AG09319 (cell line): ENCODE measurements around the gene PRDM16.

ENCODE experiments used
- DNase-seq: peaks from one replicate; pipeline ENCODE4 v3.0.0-alpha.2; 2010; ENCODE audit warnings: low read depth; ENCODE audit errors: extremely low read depth
- TF ChIP-seq, protein P1 (sequence below): IDR thresholded peaks from 2 replicates; pipeline ENCODE4 v1.5.1; 2011; ENCODE audit warnings: low read depth, mild to moderate bottlenecking, inconsistent platforms, low read length, moderate library complexity

The PRDM16 gene

DNA sequence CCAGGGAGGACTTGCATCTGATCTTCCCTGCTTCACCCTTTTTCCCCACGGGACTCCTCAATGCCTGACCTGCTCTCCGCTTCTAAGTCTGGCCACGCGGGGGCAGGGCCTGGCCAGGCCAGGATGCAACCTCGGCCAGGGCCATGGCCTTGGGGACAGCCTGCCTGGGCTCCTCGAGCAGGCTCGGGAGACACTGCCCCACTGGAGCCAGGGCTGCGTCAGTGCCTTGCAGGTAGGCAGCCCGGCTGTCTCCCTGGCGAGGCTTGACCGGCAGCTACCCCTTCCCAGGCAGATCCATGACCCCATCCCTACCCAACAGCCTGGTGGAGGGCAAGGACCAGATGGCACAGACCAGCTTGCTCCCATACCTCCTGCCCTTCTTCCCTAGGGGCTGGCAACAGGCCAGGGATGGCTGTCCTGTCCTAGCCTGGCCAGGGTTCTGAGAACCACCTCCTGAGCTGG lies 2.7 kb upstream of the PRDM16 start:
- TF ChIP-seq, protein P1, sequence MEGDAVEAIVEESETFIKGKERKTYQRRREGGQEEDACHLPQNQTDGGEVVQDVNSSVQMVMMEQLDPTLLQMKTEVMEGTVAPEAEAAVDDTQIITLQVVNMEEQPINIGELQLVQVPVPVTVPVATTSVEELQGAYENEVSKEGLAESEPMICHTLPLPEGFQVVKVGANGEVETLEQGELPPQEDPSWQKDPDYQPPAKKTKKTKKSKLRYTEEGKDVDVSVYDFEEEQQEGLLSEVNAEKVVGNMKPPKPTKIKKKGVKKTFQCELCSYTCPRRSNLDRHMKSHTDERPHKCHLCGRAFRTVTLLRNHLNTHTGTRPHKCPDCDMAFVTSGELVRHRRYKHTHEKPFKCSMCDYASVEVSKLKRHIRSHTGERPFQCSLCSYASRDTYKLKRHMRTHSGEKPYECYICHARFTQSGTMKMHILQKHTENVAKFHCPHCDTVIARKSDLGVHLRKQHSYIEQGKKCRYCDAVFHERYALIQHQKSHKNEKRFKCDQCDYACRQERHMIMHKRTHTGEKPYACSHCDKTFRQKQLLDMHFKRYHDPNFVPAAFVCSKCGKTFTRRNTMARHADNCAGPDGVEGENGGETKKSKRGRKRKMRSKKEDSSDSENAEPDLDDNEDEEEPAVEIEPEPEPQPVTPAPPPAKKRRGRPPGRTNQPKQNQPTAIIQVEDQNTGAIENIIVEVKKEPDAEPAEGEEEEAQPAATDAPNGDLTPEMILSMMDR, result no peak
- DNase-seq, result no peak

DNA sequence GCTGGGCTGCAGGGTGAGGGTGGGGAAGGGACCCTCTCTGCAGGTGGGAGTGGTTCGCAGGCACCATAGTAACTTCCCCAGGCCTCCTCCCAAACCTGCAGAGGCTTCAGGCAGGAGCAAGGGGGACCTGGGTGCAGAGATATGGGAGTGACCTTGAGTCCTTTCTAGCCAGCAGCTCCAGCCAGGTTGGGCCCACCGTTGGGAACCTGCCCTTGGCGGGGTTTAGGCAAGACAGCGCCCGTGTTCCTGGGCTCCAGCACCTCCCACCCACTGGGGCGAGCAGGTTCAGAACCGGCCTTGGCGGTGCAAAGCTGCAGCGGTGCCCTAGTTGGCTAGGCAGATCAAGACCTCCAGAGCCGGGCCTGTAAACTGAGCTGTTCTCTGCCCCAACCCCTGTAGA lies 2.2 kb upstream of the PRDM16 start:
- TF ChIP-seq, protein P1, result no peak

DNA sequence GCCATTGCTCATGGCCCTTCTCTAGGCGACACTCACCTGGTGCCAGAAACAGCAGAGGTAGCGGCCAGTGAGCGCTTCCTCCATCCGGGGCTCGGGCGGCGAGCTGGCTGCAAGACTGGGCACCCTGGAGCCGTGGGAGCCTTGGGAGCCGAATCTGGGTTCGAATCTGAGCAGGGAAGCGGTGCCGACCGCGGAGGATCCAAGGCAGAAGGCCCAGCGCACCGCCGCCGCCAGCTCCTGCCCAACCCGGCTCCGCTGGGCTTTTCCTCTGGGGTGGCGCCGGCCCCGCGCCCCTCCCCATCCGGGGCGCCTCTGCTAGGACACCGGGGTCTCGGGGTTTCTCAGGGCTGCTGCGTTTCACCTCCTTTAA lies 1.7 kb upstream of the PRDM16 start:
- TF ChIP-seq, protein P1, result no peak
- no peak for DNase-seq

More for the DNA sequence above, 2.2 kb upstream of the PRDM16 start:
- no peak for DNase-seq

DNA sequence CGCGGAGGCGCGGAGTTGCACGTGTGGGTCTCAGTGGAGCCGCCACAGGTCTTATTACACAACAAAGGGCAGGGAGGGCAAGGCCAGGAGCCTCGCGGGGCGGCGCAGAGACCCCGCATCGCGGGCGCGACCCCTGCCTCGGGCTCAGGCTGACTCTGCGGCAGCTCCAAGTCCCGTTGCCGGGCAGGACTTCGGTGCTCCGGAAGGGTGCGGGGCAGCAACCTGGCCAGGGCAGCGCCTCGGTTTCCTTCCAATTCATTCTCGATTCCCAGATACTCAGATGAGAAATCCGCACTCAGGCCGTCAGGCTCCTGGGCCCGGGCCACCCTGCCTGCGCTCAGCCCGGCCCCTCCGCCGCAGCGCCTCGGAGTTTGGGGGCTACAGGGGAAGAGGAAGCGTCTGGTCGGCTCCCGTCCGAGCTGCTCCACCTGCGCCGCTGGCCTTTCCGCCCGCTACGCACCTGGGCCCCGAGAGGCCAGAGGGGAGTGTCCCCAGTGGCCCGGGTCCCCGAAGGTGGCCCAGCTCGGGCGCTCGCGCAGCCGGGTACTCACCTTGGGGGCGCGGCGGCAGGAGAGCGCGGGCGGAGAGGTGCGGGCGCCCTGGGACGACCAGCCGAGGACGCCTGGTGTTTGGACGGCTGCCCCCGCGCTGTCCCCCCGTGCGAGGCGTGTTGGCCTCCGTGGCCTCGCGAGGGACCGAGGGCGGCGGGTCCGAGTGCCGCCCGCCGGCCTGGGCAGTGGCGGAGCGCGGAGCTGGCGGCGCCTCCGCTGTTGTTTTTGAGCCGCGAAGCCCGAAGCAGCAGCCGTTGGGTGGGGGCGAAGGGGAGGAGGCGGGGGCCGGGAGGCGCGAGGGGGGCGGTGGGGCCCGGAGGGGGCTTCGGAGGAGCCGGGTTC lies 1.1 kb upstream of the PRDM16 start:
- TF ChIP-seq, protein P1, result no peak
- DNase-seq, result no peak

DNA sequence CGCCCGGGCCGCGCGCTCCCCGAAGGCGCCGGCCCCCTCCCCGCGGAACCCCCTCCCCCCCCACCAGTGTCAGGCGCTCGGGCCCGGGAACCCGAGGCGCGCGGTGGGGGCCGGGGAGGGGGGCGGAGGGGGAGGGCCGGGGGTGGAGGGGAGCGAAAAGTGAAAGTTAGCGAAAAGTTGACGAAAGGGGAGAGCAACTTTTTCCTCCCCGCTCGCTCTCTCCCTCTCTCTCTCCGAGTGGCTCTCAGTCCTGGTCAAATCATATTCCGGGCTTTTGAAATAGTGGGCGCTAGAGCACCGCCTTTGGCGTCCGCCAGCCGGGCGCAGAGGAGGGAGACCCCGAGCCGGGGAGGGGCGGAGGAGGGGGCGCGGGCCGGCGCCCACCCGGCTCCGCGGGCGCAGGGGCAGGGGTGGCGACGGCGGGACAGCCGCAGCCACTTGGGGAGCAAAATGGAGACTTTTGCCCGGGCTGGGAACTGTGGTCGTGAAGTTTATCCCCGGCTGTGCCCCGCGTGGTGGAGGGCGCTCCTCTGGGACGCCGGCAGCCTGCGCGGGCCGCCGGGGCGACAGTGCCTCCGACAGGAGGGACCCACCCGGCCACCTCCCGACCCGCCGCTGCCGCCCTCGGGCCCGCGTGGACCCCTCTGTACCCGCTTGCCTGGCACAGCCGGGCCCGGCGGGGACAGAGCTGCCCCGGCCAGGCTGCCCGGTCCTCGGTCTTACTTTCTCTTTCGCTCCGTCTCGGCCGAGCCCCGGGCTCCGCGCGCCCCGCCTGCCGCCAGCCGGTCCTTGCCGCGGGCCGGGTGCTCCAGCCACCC lies 697 bp downstream of the PRDM16 start:
- DNase-seq, result peak; percentile 27
- TF ChIP-seq, protein P1, result peak; percentile 49

DNA sequence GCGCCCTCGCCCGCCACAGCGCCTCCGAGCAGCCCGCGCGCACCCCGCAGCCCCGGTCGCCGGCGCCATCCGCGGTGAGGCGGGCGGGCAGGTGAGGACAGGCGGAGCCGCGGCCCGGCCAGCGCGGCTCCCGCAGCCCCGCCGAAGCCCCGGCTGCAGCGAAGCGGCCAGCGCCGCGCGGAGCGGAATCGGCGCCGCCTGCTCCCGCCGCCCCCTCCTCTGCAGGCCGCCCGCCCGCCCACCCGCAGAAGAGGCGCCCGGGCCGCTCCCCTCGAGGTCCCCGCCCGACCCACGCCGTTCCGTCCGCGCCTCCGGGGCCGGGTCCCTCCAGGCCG lies 1.3 kb downstream of the PRDM16 start:
- TF ChIP-seq, protein P1, result no peak

More for the DNA sequence above, 1.3 kb downstream of the PRDM16 start:
- no peak for DNase-seq
